Neural cell (in vitro differentiated cells): ENCODE data around the gene UMAD1. TPM values are rescaled to one million over a fixed set of nuclear protein-coding genes. Genes with fewer than 3 reads are reported as not detected.

Experiments
- H2AFZ ChIP-seq: fragments of 200-600, 300-800 bp; sonication (generic), shearing (Covaris generic); 2 replicates; pipeline ENCODE4 v1.6.0; 2014; ENCODE audit warnings: low read depth, mild to moderate bottlenecking, antibody characterized with exemption, low read length, moderate library complexity
- H3F3A ChIP-seq: fragments of 200-600 bp; shearing (Covaris generic); 2 replicates; pipeline ENCODE4 v1.6.1; 2016; ENCODE audit warnings: mild to moderate bottlenecking, moderate library complexity, mixed read lengths, antibody characterized with exemption, low read length; ENCODE audit not compliant: insufficient read depth, poor library complexity, severe bottlenecking
- H3K27ac ChIP-seq: fragments of 200-600, 300-800 bp; sonication (generic), shearing (Covaris generic); 2 replicates; pipeline ENCODE4 v1.5.1; 2014; ENCODE audit warnings: mild to moderate bottlenecking, low read length, moderate library complexity
- H3K27me3 ChIP-seq: fragments of 300-800, 200-600 bp; sonication (generic), shearing (Covaris generic); 2 replicates; pipeline ENCODE4 v1.6.0; 2014; ENCODE audit warnings: mild to moderate bottlenecking, low read depth, low read length, moderate library complexity; ENCODE audit not compliant: insufficient read depth
- H3K36me3 ChIP-seq: fragments of 300-800, 200-600 bp; sonication (generic), shearing (Covaris generic); 2 replicates; pipeline ENCODE4 v1.5.1; 2014; ENCODE audit warnings: mild to moderate bottlenecking, antibody characterized with exemption, low read length, moderate library complexity; ENCODE audit not compliant: insufficient read depth
- H3K4me2 ChIP-seq: fragments of 300-800, 200-600 bp; sonication (generic), shearing (Covaris generic); 2 replicates; pipeline ENCODE4 v1.6.0; 2014; ENCODE audit warnings: mild to moderate bottlenecking, low read length
- H3K4me3 ChIP-seq: fragments of 300-800, 200-600 bp; sonication (generic), shearing (Covaris generic); 2 replicates; pipeline ENCODE4 v1.5.1; 2014; ENCODE audit warnings: mild to moderate bottlenecking, low read length, moderate library complexity
- H3K79me2 ChIP-seq: fragments of 200-600 bp; shearing (Covaris generic); replicated peaks from 2 replicates; pipeline ENCODE4 v1.6.0; 2014; ENCODE audit warnings: mild to moderate bottlenecking, low read length, moderate library complexity; ENCODE audit not compliant: insufficient read depth
- H3K9ac ChIP-seq: fragments of 300-800, 200-600 bp; sonication (generic), shearing (Covaris generic); 2 replicates; pipeline ENCODE4 v1.6.1; 2016; ENCODE audit warnings: mild to moderate bottlenecking, low read length, mixed read lengths
- H3K9me2 ChIP-seq: fragments of 200-600 bp; shearing (Covaris generic); 2 replicates; pipeline ENCODE4 v1.6.1; 2016; ENCODE audit warnings: mild to moderate bottlenecking, low read length, mixed read lengths; ENCODE audit not compliant: insufficient read depth
- H3K9me3 ChIP-seq: fragments of 200-600, 300-800 bp; sonication (generic), shearing (Covaris generic); 2 replicates; pipeline ENCODE4 v1.6.1; 2016; ENCODE audit warnings: mild to moderate bottlenecking, mixed run types, low read length, moderate library complexity, mixed read lengths
- H4K20me1 ChIP-seq: fragments of 200-600 bp; shearing (Covaris generic); 2 replicates; pipeline ENCODE4 v1.6.1; 2016; ENCODE audit warnings: mild to moderate bottlenecking, mixed run types; ENCODE audit not compliant: insufficient read depth
- EP300 ChIP-seq: fragments of 450-650 bp; conservative IDR thresholded peaks from 2 replicates; pipeline ENCODE4 v1.6.1; 2014; ENCODE audit warnings: antibody characterized with exemption, mild to moderate bottlenecking, moderate library complexity; ENCODE audit not compliant: poor library complexity, severe bottlenecking
- EZH2 ChIP-seq: fragments of 200-600, 300-800 bp; shearing (Covaris generic), sonication (generic); IDR thresholded peaks from 2 replicates; pipeline ENCODE4 v1.6.1; 2014; ENCODE audit warnings: antibody characterized with exemption, low read length, borderline replicate concordance, mild to moderate bottlenecking; ENCODE audit not compliant: insufficient read depth, poor library complexity, severe bottlenecking
- MXI1 ChIP-seq: fragments of 450-650 bp; conservative IDR thresholded peaks from 2 replicates; pipeline ENCODE4 v1.6.1; 2014; ENCODE audit warnings: antibody characterized with exemption, mild to moderate bottlenecking; ENCODE audit not compliant: poor library complexity, severe bottlenecking
- POLR2AphosphoS5 ChIP-seq: IDR thresholded peaks from 2 replicates; pipeline ENCODE4 v1.6.1; 2012
- RAD21 ChIP-seq: fragments of 450-650 bp; conservative IDR thresholded peaks from 2 replicates; pipeline ENCODE4 v1.6.1; 2014; ENCODE audit warnings: antibody characterized with exemption, mild to moderate bottlenecking, moderate library complexity
- REST ChIP-seq: IDR thresholded peaks from 2 replicates; pipeline ENCODE4 v1.6.1; 2012; ENCODE audit warnings: borderline replicate concordance
- SMC3 ChIP-seq: fragments of 450-650 bp; conservative IDR thresholded peaks from 2 replicates; pipeline ENCODE4 v1.6.1; 2014; ENCODE audit warnings: antibody characterized with exemption, mild to moderate bottlenecking, moderate library complexity; ENCODE audit not compliant: poor library complexity
- TAF1 ChIP-seq: IDR thresholded peaks from 2 replicates; pipeline ENCODE4 v1.6.1; 2012; ENCODE audit warnings: low read depth
- polyA plus RNA-seq: library from polyadenylated mRNA; depleted of rRNA; stranded (reverse); fragments of >200 nt; gene quantifications from 2 replicates; pipeline ENCODE4 v1.2.3, GENCODE V29; 2014
- TF ChIP-seq, protein P1 (sequence below): fragments of 450-650 bp; IDR thresholded peaks from 2 replicates; pipeline ENCODE4 v1.5.1; 2014; ENCODE audit warnings: antibody characterized with exemption, mild to moderate bottlenecking, moderate library complexity; ENCODE audit not compliant: poor library complexity, severe bottlenecking

UMAD1 gene
- polyA plus RNA-seq, 1 donor from 2014 or later, result 14.7 TPM

DNA sequence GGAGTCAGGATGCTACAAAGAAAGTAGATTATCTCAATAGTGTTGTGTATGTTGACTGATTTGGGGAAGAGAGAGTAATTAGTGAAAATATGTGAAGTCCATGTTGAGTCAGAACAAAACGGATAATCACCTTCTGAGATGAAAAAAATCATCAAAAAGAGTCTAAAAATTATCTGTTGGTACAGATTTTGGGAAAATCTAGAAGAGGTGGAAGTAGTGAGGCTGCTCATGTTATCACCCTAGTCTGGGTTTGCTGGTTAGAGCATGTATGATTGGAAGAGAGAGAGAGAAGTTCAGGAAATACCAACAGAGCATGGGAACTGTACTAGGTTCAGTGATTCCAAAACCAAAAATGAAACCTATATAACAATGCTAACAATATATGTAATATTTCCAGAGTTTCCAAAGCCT lies 65.6 kb downstream of the UMAD1 start:
- no peaks in the 10 kb centered on the region for H3K9me3 ChIP-seq

GRCh38 chr7:7706556-7707172 lies 66.1 kb downstream of the UMAD1 start:
- no peak overlapping the region for H3K4me2 ChIP-seq
- no peak overlapping the region for H3K9ac ChIP-seq

More for the DNA sequence above, 65.6 kb downstream of the UMAD1 start:
- Histone ChIP-seq H4K20me1 (no peaks in the 10 kb centered on the region), H3K36me3 (no peaks in the 10 kb centered on the region), H3F3A (no peaks in the 10 kb centered on the region), H3K27me3 (no peaks in the 10 kb centered on the region), H2AFZ (no peak overlapping the region), H3K9me2 (no peaks in the 10 kb centered on the region), H3K27ac (no peak overlapping the region), H3K9ac (no peak overlapping the region), H3K4me3 (no peak overlapping the region), H3K4me2 (no peak overlapping the region), H3K79me2 (no peaks in the 10 kb centered on the region)
- no peak for TF ChIP-seq SMC3
- TF ChIP-seq REST, result no peak
- TF ChIP-seq EZH2, result no peak
- TF ChIP-seq MXI1, result no peak
- TF ChIP-seq RAD21, result no peak
- TF ChIP-seq TAF1, result no peak
- TF ChIP-seq EP300, result no peak
- TF ChIP-seq, protein P1, sequence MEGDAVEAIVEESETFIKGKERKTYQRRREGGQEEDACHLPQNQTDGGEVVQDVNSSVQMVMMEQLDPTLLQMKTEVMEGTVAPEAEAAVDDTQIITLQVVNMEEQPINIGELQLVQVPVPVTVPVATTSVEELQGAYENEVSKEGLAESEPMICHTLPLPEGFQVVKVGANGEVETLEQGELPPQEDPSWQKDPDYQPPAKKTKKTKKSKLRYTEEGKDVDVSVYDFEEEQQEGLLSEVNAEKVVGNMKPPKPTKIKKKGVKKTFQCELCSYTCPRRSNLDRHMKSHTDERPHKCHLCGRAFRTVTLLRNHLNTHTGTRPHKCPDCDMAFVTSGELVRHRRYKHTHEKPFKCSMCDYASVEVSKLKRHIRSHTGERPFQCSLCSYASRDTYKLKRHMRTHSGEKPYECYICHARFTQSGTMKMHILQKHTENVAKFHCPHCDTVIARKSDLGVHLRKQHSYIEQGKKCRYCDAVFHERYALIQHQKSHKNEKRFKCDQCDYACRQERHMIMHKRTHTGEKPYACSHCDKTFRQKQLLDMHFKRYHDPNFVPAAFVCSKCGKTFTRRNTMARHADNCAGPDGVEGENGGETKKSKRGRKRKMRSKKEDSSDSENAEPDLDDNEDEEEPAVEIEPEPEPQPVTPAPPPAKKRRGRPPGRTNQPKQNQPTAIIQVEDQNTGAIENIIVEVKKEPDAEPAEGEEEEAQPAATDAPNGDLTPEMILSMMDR, result no peak
- no peak for TF ChIP-seq POLR2AphosphoS5

More at GRCh38 chr7:7706556-7707172, 66.1 kb downstream of the UMAD1 start:
- Histone ChIP-seq H3F3A (no peaks in the 10 kb centered on the region), H3K36me3 (no peaks in the 10 kb centered on the region), H4K20me1 (no peaks in the 10 kb centered on the region), H2AFZ (no peak overlapping the region), H3K9me3 (no peaks in the 10 kb centered on the region), H3K27ac (no peak overlapping the region), H3K4me3 (no peak overlapping the region), H3K79me2 (no peaks in the 10 kb centered on the region), H3K9me2 (no peaks in the 10 kb centered on the region), H3K27me3 (no peaks in the 10 kb centered on the region)
- TF ChIP-seq SMC3 (no peak), TAF1 (no peak), RAD21 (no peak), REST (no peak), POLR2AphosphoS5 (no peak), EP300 (no peak), EZH2 (no peak), MXI1 (no peak)
